Islet precursor cell (in vitro differentiated cells): ENCODE data around the gene KLRF2.

ENCODE experiments used
- DNase-seq: peaks from one replicate; pipeline ENCODE4 v3.0.0-alpha.2; 2018

Gene KLRF2

GRCh38 chr12:9895215-9895971 lies 14.1 kb downstream of the KLRF2 start:
- no peak for DNase-seq

- DNase-seq: no peak
These were observed 16.2 kb downstream of the KLRF2 start for GRCh38 chr12:9897535-9897934.

- DNase-seq: no peak
These were observed 17.9 kb downstream of the KLRF2 start for GRCh38 chr12:9899209-9899608.

- DNase-seq: no peak
These were observed 19.6 kb downstream of the KLRF2 start for GRCh38 chr12:9900930-9901329.

GRCh38 chr12:9902539-9903228 lies 21.4 kb downstream of the KLRF2 start:
- DNase-seq: no peak

- DNase-seq: no peak
These were observed 25.6 kb downstream of the KLRF2 start for GRCh38 chr12:9906873-9907272.

- DNase-seq: no peak
These were observed 26.5 kb downstream of the KLRF2 start for GRCh38 chr12:9907769-9908168.

GRCh38 chr12:9908350-9908749 lies 27.1 kb downstream of the KLRF2 start:
- no peak for DNase-seq

GRCh38 chr12:9909724-9910123 lies 28.4 kb downstream of the KLRF2 start:
- DNase-seq: no peak

- DNase-seq: peak; percentile 90
These were observed 29.6 kb downstream of the KLRF2 start for GRCh38 chr12:9910716-9911421.

- DNase-seq: no peak
These were observed 30.4 kb downstream of the KLRF2 start for GRCh38 chr12:9911708-9912107.

GRCh38 chr12:9919443-9919842 lies 38.2 kb downstream of the KLRF2 start:
- no peak for DNase-seq

- no peak for DNase-seq
These were observed 39.2 kb downstream of the KLRF2 start for GRCh38 chr12:9920451-9920850.

- DNase-seq: no peak
These were observed 41.1 kb downstream of the KLRF2 start for GRCh38 chr12:9922429-9922828.

GRCh38 chr12:9925705-9926393 lies 44.6 kb downstream of the KLRF2 start:
- DNase-seq: no peak

- no peak for DNase-seq
These were observed 45.6 kb downstream of the KLRF2 start for GRCh38 chr12:9926876-9927275.

GRCh38 chr12:9928607-9929006 lies 47.3 kb downstream of the KLRF2 start:
- DNase-seq: no peak

- DNase-seq: no peak
These were observed 50.0 kb downstream of the KLRF2 start for GRCh38 chr12:9931245-9931644.

GRCh38 chr12:9932270-9932669 lies 51.0 kb downstream of the KLRF2 start, which contains the start of gene CLEC2A:
Gene CLEC2A, minus strand, starts transcription at chr12:9932370. Its CDS starts 41 bp downstream, at chr12:9932329.
- DNase-seq: no peak

- no peak for DNase-seq
These were observed 52.7 kb downstream of the KLRF2 start for GRCh38 chr12:9933958-9934357.

GRCh38 chr12:9935026-9935425 lies 53.7 kb downstream of the KLRF2 start:
- DNase-seq: no peak

- DNase-seq: no peak
These were observed 55.3 kb downstream of the KLRF2 start for GRCh38 chr12:9936591-9936990.

GRCh38 chr12:9940375-9940774 lies 59.1 kb downstream of the KLRF2 start:
- DNase-seq: no peak
